Measurements from ENCODE around the gene PHACTR1.

DNA sequence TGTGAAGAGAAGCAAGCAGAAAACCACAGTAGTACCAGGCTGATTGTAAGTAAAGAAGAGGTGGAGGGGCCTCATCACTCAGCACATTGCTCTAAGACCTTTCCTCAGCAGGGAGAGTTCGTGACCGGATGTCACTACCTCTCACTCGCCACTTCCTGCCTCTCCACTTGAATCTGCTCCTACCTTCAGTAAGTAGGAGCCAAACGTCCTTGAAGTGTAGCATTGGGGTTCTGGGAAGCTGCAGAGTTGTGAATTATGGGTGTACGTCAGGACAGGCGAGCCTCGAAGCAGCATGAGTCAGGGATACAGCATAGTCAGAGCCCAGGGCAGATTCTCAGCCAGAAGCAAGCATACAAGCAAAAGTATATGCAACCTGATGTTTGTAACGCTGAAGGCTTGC lies 224.9 kb downstream of the PHACTR1 start:
- TF ChIP-seq CTCF (IDR thresholded peaks at IDR 0.05) = no peak
- no peak for TF ChIP-seq POLR2A (IDR thresholded peaks at IDR 0.05)
